ENCODE results near the gene TTC39C. TPM values are rescaled to one million over a fixed set of nuclear protein-coding genes. Genes with fewer than 3 reads are reported as not detected.
A peak's percentile ranks its signal among the peaks of the same experiment; 100 is the strongest.

TTC39C gene
- total RNA-seq (2014; rRNA removed; shearing (Covaris generic)): 31.4 and 33.4 TPM in 2 replicates
- total RNA-seq (2022): 47.0 TPM in 2 replicates
- Bru-seq, nascent RNA: percentile 79 among the genes with signal in this experiment
- percentile 85 among the genes with signal in this experiment for BruChase-seq, experiment 1, labeled RNA remaining after a 6-hour chase
- BruChase-seq, experiment 2, labeled RNA remaining after a 2-hour chase: percentile 79 among the genes with signal in this experiment
- long read RNA-seq, transcript TTC39C-202 (14 exons, 2,442 nt): major isoform, 11 of 41 reads
- long read RNA-seq, transcript TTC39C-209 (2 exons, 1,048 nt): minor isoform, 10 of 41 reads
- long read RNA-seq, partial matches to known transcripts: 2 of 41 reads
- long read RNA-seq, other reads (novel, unspliced or antisense): 16 of 41 reads

DNA sequence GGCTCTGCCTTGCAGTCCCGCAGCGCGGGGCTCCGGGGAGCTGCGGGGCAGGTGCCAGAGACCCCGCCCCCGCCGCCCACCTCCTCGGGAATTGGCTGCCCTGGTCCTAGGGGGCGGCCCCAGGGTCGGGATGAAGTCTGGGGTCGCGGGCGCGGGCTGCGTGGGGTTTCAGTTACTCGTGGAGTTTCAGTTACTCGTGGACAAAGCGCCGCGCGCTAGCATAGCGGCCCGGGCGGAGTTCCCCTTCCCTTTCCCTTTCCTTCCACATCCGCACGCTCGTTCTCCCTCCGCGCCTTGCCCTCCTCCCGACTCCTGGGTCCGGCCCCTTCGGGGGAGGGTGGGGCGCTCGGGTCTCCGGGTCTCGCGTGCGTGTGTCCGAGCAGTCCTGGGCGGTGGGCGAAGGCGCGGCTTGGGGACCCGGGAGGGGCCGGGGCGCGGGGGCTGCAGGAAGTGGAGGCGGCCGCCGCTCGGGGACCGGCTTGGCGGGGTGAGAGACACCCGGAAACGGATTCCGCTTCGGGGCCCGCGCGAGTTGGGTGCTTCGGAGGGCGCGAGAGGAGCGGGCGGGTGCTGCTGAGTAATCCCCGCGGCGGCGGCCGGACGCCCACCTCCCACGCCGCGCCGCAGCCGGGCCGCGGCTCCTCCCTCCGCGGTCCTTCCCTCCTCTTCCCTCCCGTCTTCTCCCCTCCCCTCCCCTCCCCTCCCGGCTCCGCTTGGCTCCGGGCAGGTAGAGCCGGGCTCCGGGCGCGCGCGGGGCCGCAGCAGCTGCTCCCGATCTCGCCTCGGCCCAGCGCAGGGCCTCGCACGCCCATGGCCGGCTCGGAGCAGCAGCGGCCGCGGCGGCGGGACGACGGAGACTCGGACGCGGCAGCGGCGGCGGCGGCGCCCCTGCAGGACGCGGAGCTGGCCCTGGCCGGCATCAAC lies at the start of gene TTC39C:
TTC39C (plus strand) TSS at position 693 of the 924 bp plus-strand sequence; CDS start at position 811, 118 bp downstream.
- Histone ChIP-seq H3K27ac (ENCODE audit: low read depth, low read length, poor library complexity, severe bottlenecking) (peak within 1 kb of the TSS; percentile 55), H3K9me3 (ENCODE audit: low read length) (no peaks in the 10 kb centered on the region), H4K20me1 (ENCODE audit: insufficient read depth, low read length) (peaks cover 16% of the 10 kb centered on the region), H3K9me2 (ENCODE audit: insufficient read depth, low read length) (no peaks in the 10 kb centered on the region), H2AFZ (ENCODE audit: low read length) (peak within 1 kb of the TSS; percentile 68), H3K36me3 (ENCODE audit: insufficient read depth, low read length) (peaks cover 5% of the 10 kb centered on the region; the same call in 1 of the 2 replicates), H3K4me2 (ENCODE audit: low read length) (peak within 1 kb of the TSS; percentile 82), H3K4me1 (ENCODE audit: insufficient read depth, low read length, poor library complexity, severe bottlenecking) (peaks cover 81% of the 10 kb centered on the region), H3K4me3 (ENCODE audit: low read depth, low read length, poor library complexity, severe bottlenecking) (peak within 1 kb of the TSS; percentile 86), H3K79me2 (ENCODE audit: insufficient read depth, low read depth, low read length) (peaks cover 40% of the 10 kb centered on the region)
- ChIA-PET POLR2A (interaction anchor here (1.0 kb wide), 1 partner anchor 16 kb away, joined by 7 read pairs; no protein-coding TSS in a partner anchor), CTCF (ENCODE audit: unreplicated experiment) (no interaction called here)
- intact Hi-C loops (cut with micrococcal nuclease; ENCODE audit: unreplicated experiment): loop anchor here (5.0 to 10.0 kb wide), 4 partner anchors 478 to 910 kb away; partner anchors contain the start of gene RMC1
- no peak for TF ChIP-seq EZH2phosphoT487 (IDR thresholded peaks at IDR 0.05; ENCODE audit: borderline replicate concordance, low read depth, low read length)
- TF ChIP-seq, protein P1, sequence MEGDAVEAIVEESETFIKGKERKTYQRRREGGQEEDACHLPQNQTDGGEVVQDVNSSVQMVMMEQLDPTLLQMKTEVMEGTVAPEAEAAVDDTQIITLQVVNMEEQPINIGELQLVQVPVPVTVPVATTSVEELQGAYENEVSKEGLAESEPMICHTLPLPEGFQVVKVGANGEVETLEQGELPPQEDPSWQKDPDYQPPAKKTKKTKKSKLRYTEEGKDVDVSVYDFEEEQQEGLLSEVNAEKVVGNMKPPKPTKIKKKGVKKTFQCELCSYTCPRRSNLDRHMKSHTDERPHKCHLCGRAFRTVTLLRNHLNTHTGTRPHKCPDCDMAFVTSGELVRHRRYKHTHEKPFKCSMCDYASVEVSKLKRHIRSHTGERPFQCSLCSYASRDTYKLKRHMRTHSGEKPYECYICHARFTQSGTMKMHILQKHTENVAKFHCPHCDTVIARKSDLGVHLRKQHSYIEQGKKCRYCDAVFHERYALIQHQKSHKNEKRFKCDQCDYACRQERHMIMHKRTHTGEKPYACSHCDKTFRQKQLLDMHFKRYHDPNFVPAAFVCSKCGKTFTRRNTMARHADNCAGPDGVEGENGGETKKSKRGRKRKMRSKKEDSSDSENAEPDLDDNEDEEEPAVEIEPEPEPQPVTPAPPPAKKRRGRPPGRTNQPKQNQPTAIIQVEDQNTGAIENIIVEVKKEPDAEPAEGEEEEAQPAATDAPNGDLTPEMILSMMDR (conservative IDR thresholded peaks at IDR 0.05; ENCODE audit: low read length): no peak
- BruUV-seq (replicated peaks): no TSS peak
- DNase-seq (ENCODE audit: low spot score): peak; percentile 81

DNA sequence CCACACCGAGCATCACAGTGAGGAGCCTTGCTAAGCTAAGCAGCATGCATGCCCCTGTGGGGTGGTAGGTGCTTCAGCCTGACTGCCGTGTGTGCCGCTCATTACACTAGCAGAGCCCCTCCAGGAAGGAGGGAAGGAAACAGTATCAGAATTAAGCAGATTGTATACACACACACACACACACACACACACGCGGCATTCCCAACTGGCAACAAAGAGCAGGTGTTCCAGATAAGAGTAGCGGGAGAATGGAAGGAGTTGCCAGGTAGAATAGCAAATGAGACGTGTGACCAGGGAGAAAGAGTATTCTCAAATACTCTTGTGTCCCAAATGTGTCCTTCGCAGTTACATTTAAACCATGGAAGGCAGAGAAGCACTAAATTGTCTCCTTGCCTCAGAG lies 47.6 kb upstream of the TTC39C start:
- ChIA-PET CTCF (ENCODE audit: unreplicated experiment) (interaction anchor here (1.4 kb wide), 1 partner anchor 9 kb away, joined by 3 read pairs; no protein-coding TSS in a partner anchor), POLR2A (interaction anchor here (1.2 to 1.4 kb wide), 2 partner anchors 31 to 33 kb away, joined by 3 to 11 read pairs; no protein-coding TSS in a partner anchor)
- TF ChIP-seq, protein P1 (conservative IDR thresholded peaks at IDR 0.05; ENCODE audit: low read length): no peak
- TF ChIP-seq EZH2phosphoT487 (IDR thresholded peaks at IDR 0.05; ENCODE audit: borderline replicate concordance, low read depth, low read length): no peak
- Histone ChIP-seq H3K9me3 (ENCODE audit: low read length) (no peaks in the 10 kb centered on the region), H3K4me2 (ENCODE audit: low read length) (peak overlapping the region; percentile 35), H3K79me2 (ENCODE audit: insufficient read depth, low read depth, low read length) (no peaks in the 10 kb centered on the region), H2AFZ (ENCODE audit: low read length) (peak overlapping the region; percentile 70; the same call in 1 of the 2 replicates), H4K20me1 (ENCODE audit: insufficient read depth, low read length) (no peaks in the 10 kb centered on the region), H3K9me2 (ENCODE audit: insufficient read depth, low read length) (no peaks in the 10 kb centered on the region), H3K36me3 (ENCODE audit: insufficient read depth, low read length) (no peaks in the 10 kb centered on the region), H3K27ac (ENCODE audit: low read depth, low read length, poor library complexity, severe bottlenecking) (no peak overlapping the region), H3K4me1 (ENCODE audit: insufficient read depth, low read length, poor library complexity, severe bottlenecking) (peaks cover 27% of the 10 kb centered on the region), H3K4me3 (ENCODE audit: low read depth, low read length, poor library complexity, severe bottlenecking) (no peak overlapping the region)
- BruUV-seq (replicated peaks): no TSS peak
- no peak for DNase-seq (ENCODE audit: low spot score)
- intact Hi-C loops (cut with micrococcal nuclease; ENCODE audit: unreplicated experiment): no loop called here
